DOHH2 (cell line): ENCODE data around the gene RNF213.
"Not testable (repeated sequence)": the region's sequence is repeated elsewhere in the genome, so short reads cannot be mapped to it uniquely, and the experiment has no call there.

Source experiments
- H3F3A ChIP-seq: fragments of 200-600 bp; sonication (generic), shearing (Covaris generic); 2 replicates; pipeline ENCODE4 v1.6.0; 2016; ENCODE audit warnings: antibody characterized with exemption, mild to moderate bottlenecking; ENCODE audit not compliant: control insufficient read depth, insufficient read depth
- H3K27ac ChIP-seq: fragments of 200-600 bp; sonication (generic); 2 replicates; pipeline ENCODE4 v1.5.1; 2014; ENCODE audit warnings: low read depth, mild to moderate bottlenecking, low read length, moderate library complexity
- H3K27me3 ChIP-seq: fragments of 200-600 bp; sonication (generic); 2 replicates; pipeline ENCODE4 v1.6.1; 2014; ENCODE audit warnings: mild to moderate bottlenecking, low read length, mixed read lengths; ENCODE audit not compliant: control insufficient read depth
- H3K36me3 ChIP-seq: fragments of 200-600 bp; sonication (generic); 2 replicates; pipeline ENCODE4 v1.6.1; 2014; ENCODE audit warnings: mild to moderate bottlenecking, low read length, moderate library complexity, mixed read lengths; ENCODE audit not compliant: control insufficient read depth
- H3K4me1 ChIP-seq: fragments of 200-600 bp; sonication (generic); 2 replicates; pipeline ENCODE4 v1.6.1; 2014; ENCODE audit warnings: mild to moderate bottlenecking, low read length, mixed read lengths; ENCODE audit not compliant: control insufficient read depth
- H3K4me2 ChIP-seq: fragments of 200-600 bp; sonication (generic); 2 replicates; pipeline ENCODE4 v1.6.0; 2014; ENCODE audit warnings: mild to moderate bottlenecking, low read length, moderate library complexity
- H3K4me3 ChIP-seq: fragments of 200-600 bp; sonication (generic); 2 replicates; pipeline ENCODE4 v1.5.1; 2014; ENCODE audit warnings: mild to moderate bottlenecking, low read length, mixed read lengths
- H3K79me2 ChIP-seq: fragments of 200-600 bp; sonication (generic); 2 replicates; pipeline ENCODE4 v1.6.1; 2014; ENCODE audit warnings: mild to moderate bottlenecking, low read length, mixed read lengths; ENCODE audit not compliant: control insufficient read depth
- H3K9me2 ChIP-seq: fragments of 200-600 bp; sonication (generic); replicated peaks from 2 replicates; pipeline ENCODE4 v1.6.1; 2014; ENCODE audit warnings: mild to moderate bottlenecking, low read length, mixed read lengths; ENCODE audit not compliant: control insufficient read depth
- H3K9me3 ChIP-seq: fragments of 200-600 bp; sonication (generic); 2 replicates; pipeline ENCODE4 v1.6.1; 2014; ENCODE audit warnings: antibody characterized with exemption, low read length, mixed read lengths; ENCODE audit not compliant: control insufficient read depth, insufficient read depth
- H4K20me1 ChIP-seq: fragments of 200-600 bp; sonication (generic); 2 replicates; pipeline ENCODE4 v1.6.0; 2014; ENCODE audit warnings: low read depth, mild to moderate bottlenecking, antibody characterized with exemption, low read length, moderate library complexity; ENCODE audit not compliant: control insufficient read depth, insufficient read depth
- EZH2phosphoT487 ChIP-seq: fragments of 200-600 bp; sonication (generic); IDR thresholded peaks from 2 replicates; pipeline ENCODE4 v1.6.1; 2017; ENCODE audit warnings: borderline replicate concordance, mild to moderate bottlenecking, antibody characterized with exemption, low read length, moderate library complexity, mixed read lengths
- TF ChIP-seq, protein P1 (sequence below): fragments of 200-600 bp; sonication (generic); IDR thresholded peaks from one replicate; pipeline ENCODE4 v1.5.1; 2014; ENCODE audit warnings: antibody characterized with exemption, mild to moderate bottlenecking, low read depth, low read length; ENCODE audit not compliant: poor library complexity, severe bottlenecking

Gene RNF213

DNA sequence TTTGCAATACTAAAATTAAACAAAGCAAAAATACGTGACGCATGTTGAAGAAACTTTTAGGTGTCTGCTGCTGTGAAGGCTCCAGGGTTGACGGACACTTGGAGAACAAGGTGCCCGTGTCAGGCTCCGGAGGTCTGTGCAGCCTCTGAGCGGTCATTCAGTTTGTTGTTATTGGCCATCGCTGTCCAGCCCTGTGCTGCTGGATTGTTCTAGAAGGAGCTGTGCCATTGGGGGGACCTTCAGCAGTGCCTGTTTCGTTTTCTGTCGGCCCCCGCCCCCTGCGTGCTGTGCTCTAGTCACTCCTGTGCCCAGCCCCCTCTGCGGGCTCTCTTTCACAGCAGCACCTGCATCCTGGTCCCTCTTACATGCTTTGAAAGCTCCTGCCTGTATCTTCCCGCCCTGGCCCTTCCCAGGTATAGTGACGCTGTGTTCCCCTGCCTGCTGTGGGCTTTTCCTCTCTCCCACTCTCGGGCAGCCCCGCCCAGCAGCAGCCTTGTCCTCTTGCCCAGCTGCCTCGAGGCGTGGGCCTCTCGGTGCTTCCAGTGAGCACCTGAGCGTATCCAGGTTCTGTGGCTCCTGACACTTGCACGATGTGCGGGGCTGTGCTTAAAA is 50.7 kb downstream of the RNF213 start:
- no peak overlapping the region for H3K4me2 ChIP-seq
- H3K9me3 ChIP-seq = peaks cover 5% of the 10 kb centered on the region; the same call in 1 of the 2 replicates
- no peak overlapping the region for H3K4me3 ChIP-seq
- no peak overlapping the region for H3K27ac ChIP-seq
- H3K9me2 ChIP-seq = no peaks in the 10 kb centered on the region
- TF ChIP-seq EZH2phosphoT487 = no peak
- TF ChIP-seq, protein P1, sequence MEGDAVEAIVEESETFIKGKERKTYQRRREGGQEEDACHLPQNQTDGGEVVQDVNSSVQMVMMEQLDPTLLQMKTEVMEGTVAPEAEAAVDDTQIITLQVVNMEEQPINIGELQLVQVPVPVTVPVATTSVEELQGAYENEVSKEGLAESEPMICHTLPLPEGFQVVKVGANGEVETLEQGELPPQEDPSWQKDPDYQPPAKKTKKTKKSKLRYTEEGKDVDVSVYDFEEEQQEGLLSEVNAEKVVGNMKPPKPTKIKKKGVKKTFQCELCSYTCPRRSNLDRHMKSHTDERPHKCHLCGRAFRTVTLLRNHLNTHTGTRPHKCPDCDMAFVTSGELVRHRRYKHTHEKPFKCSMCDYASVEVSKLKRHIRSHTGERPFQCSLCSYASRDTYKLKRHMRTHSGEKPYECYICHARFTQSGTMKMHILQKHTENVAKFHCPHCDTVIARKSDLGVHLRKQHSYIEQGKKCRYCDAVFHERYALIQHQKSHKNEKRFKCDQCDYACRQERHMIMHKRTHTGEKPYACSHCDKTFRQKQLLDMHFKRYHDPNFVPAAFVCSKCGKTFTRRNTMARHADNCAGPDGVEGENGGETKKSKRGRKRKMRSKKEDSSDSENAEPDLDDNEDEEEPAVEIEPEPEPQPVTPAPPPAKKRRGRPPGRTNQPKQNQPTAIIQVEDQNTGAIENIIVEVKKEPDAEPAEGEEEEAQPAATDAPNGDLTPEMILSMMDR = no peak
- H3K4me1 ChIP-seq = no peaks in the 10 kb centered on the region
- H3K79me2 ChIP-seq = no peaks in the 10 kb centered on the region
- H4K20me1 ChIP-seq = no peaks in the 10 kb centered on the region
- H3K36me3 ChIP-seq = no peaks in the 10 kb centered on the region
- H3F3A ChIP-seq = no peaks in the 10 kb centered on the region
- H3K27me3 ChIP-seq = no peaks in the 10 kb centered on the region

DNA sequence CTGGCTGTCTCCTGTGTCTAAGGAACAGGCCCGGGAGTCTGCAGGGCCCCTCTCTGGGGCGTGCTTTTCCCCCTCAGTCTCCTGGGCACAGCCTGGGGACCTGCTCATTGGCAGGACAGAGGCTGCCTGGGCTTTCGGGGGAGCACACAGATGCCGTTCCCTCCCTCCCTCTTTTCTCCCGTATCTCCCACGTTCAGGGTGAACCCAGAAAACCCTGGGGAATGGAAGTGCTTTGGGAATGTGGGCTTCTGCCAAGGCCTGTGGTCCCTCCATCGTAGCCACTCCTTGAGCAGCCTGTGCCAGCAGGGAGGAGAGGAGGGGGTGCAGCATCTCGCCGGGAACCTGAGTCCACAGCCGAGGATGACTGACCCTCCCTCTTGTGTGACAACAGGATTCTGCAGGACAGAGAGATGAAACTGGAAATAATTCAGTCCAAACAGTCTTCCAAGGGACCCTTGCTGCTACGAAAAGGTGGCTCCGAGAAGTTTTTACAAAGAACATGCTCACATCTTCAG is 52.0 kb downstream of the RNF213 start:
- Histone ChIP-seq H3K4me3 (no peak overlapping the region), H3K79me2 (no peaks in the 10 kb centered on the region), H3K36me3 (no peaks in the 10 kb centered on the region), H3F3A (no peaks in the 10 kb centered on the region), H3K9me2 (no peaks in the 10 kb centered on the region), H3K27me3 (no peaks in the 10 kb centered on the region), H3K4me2 (no peak overlapping the region), H3K27ac (no peak overlapping the region), H4K20me1 (no peaks in the 10 kb centered on the region), H3K4me1 (no peaks in the 10 kb centered on the region), H3K9me3 (peaks cover 5% of the 10 kb centered on the region; the same call in 1 of the 2 replicates)
- TF ChIP-seq, protein P1 = no peak
- no peak for TF ChIP-seq EZH2phosphoT487

- peaks cover 5% of the 10 kb centered on the region; the same call in 1 of the 2 replicates for H3K9me3 ChIP-seq
- no peak overlapping the region for H3K27ac ChIP-seq
- no peaks in the 10 kb centered on the region for H3K27me3 ChIP-seq
- no peaks in the 10 kb centered on the region for H3F3A ChIP-seq
- H3K4me1 ChIP-seq = no peaks in the 10 kb centered on the region
- no peaks in the 10 kb centered on the region for H3K79me2 ChIP-seq
- H3K9me2 ChIP-seq = no peaks in the 10 kb centered on the region
- no peaks in the 10 kb centered on the region for H4K20me1 ChIP-seq
- H3K36me3 ChIP-seq = no peaks in the 10 kb centered on the region
- H3K4me3 ChIP-seq = no peak overlapping the region
- no peak overlapping the region for H3K4me2 ChIP-seq
- no peak for TF ChIP-seq EZH2phosphoT487
- TF ChIP-seq, protein P1 = no peak
Observed at GRCh38 chr17:80313160-80313829, 52.6 kb downstream of the RNF213 start.

GRCh38 chr17:80313946-80314345 is 53.3 kb downstream of the RNF213 start:
- not testable (repeated sequence) for H3F3A ChIP-seq, H3K36me3 ChIP-seq, H3K9me3 ChIP-seq, H3K4me1 ChIP-seq, H3K9me2 ChIP-seq, H4K20me1 ChIP-seq, H3K27ac ChIP-seq, H3K79me2 ChIP-seq, H3K27me3 ChIP-seq, H3K4me3 ChIP-seq, H3K4me2 ChIP-seq
